NOMO-1 treated with dmso at 0.1 percent for 144 hours (cell line): Measurements from ENCODE around the gene MIAT.

Experiments
- DNase-seq: peaks from one replicate; lab custom pipeline; 2025; ENCODE audit not compliant: unreplicated experiment; lab: John Stamatoyannopoulos, UW

The MIAT gene

DNA sequence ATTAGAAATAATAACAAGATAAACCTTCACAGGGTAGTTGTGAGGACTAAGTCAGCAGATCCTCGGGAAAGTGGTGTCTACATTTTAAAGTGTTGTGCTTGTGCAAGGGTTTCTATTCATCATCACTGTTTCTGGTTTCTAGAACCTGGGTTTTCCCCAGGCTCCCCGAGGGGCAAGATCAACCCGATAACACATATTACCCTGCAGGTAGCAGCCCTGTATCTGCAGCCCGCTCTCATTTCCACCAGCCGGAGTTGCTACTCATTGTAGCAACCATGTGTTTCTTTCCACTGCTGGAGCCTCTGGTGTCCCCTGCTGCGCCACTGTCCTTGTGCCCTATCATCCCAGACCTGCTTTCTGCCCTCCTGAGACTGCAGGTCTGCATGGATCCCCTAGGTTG, 67.0 kb downstream of the MIAT start:
- DNase-seq = no peak

DNA sequence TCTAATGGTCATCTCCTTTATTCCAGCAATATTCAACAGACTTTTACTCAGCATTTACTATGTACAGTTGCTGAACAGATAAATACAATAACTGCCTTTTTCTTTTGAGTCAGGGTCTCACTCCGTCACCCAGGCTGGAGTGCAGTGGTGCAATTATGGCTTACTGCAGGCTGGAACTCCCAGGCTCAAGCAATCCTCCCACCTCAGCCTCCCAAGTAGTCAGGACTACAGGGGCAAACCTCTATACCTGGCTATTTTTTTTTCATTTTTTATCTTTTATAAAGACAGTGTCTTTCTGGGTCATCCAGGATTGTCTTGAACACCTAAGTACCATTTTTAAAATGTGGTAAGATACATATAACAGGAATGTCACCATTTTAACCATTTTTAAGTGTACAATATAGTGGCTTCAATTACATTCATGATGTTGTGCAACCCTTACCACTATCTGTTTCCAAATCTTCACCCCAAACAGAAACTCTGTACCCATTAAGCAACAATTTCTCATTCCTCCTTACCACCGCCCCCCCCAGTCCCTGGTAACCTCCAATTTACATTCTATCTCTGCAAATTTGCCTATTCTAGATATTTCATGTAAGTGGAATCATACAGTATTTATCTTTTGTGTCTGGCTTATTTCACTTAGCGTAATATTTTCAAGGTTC, 67.8 kb downstream of the MIAT start:
- DNase-seq = peak; percentile 45
